B cell (primary cell): ENCODE measurements around the gene ACSF2.

ENCODE experiments used
- EZH2 ChIP-seq: IDR thresholded peaks from 2 replicates; pipeline ENCODE4 v1.6.1; 2012; ENCODE audit warnings: borderline replicate concordance, low read depth, mild to moderate bottlenecking, moderate library complexity, low read length; ENCODE audit not compliant: insufficient read depth, poor library complexity, severe bottlenecking
- TF ChIP-seq, protein P1 (sequence below): fragments of 200-600 bp; IDR thresholded peaks from one replicate; pipeline ENCODE4 v1.8.0; 2022; ENCODE audit warnings: antibody characterized with exemption, mild to moderate bottlenecking

DNA sequence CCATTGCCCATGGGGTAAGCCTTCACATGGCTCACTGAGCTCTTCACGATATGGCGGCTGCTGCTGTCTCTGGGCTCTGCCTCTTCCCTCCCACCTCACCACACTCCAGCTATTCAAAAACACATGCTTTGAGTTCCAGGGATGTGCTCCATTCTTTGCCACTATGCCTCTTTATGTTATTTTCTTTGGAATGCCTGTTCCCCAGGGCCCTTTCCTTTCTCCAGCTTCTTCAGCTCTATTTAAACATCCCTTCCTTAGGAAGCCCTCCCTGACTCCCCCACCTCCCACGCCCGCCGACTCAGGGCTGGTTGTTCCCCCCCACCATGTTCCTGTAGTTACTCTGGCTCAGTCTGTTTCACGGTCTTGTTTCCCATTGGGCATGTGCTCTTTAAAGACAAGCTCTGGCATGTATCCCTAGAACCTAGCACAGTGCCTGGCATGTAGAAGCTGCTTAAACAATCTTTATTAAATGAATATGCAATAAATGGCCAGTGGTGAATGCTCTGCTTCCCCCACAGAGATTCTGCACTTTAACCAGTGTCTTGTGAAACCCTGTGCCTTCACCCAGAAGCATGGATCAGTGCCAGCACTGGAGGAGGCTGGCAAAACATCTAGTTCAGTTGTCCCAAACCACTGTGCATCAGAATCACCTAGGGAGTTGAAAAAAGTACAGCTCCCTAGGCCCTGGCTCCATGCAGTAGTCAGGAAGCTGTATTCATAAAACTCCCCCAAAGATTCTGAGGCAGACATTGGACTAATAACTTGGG, 89.1 kb downstream of the ACSF2 start:
- TF ChIP-seq, protein P1, sequence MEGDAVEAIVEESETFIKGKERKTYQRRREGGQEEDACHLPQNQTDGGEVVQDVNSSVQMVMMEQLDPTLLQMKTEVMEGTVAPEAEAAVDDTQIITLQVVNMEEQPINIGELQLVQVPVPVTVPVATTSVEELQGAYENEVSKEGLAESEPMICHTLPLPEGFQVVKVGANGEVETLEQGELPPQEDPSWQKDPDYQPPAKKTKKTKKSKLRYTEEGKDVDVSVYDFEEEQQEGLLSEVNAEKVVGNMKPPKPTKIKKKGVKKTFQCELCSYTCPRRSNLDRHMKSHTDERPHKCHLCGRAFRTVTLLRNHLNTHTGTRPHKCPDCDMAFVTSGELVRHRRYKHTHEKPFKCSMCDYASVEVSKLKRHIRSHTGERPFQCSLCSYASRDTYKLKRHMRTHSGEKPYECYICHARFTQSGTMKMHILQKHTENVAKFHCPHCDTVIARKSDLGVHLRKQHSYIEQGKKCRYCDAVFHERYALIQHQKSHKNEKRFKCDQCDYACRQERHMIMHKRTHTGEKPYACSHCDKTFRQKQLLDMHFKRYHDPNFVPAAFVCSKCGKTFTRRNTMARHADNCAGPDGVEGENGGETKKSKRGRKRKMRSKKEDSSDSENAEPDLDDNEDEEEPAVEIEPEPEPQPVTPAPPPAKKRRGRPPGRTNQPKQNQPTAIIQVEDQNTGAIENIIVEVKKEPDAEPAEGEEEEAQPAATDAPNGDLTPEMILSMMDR, result no peak
- no peak for TF ChIP-seq EZH2
